ENCODE measurements around the gene ZNF831.
A peak's percentile ranks its signal among the peaks of the same experiment; 100 is the strongest.

The ZNF831 gene

DNA sequence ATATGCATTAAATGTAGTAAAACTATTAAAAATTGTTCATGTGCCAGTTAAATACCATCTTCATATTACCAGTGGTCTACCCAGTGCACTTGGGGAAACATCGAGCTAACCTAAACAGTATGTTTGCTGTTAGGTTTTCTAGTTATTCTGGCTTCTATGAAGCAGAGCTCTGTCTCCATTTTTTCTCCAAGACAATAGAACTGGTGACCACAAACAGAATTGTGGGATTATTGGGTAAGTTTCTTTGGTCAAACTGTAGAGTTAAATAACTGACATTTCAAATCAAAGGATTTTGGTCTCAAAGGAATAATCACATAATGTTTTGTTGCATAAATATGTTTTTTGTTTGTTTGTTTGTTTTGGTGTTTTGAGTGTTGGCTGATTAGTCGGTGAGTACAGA, 96.3 kb downstream of the ZNF831 start:
- TF ChIP-seq GABPA (IDR thresholded peaks at IDR 0.05; ENCODE audit: low read depth) (no peak), REST (IDR thresholded peaks at IDR 0.05; ENCODE audit: insufficient replicate concordance, low read depth) (no peak), POLR2AphosphoS5 (IDR thresholded peaks at IDR 0.05; ENCODE audit: low read depth) (no peak; the same call in 1 of the 2 replicates)
- H3K4me3 ChIP-seq (replicated peaks; ENCODE audit: insufficient read depth, low read length) = no peak overlapping the region
- peak overlapping the region; percentile 92 for H3K27ac ChIP-seq (replicated peaks)
- DNase-seq (ENCODE audit: low read depth in 1 of 2, low spot score in 1 of 2) = peak in 1 of 2 experiments; percentile 49
- H3K27me3 ChIP-seq (ENCODE audit: insufficient read depth, poor library complexity, severe bottlenecking) = no peaks in the 10 kb centered on the region

- TF ChIP-seq REST (IDR thresholded peaks at IDR 0.05; ENCODE audit: insufficient replicate concordance, low read depth) = no peak
- no peak for TF ChIP-seq POLR2AphosphoS5 (IDR thresholded peaks at IDR 0.05; ENCODE audit: low read depth)
- TF ChIP-seq SPI1 (IDR thresholded peaks at IDR 0.05; ENCODE audit: borderline replicate concordance, low read depth) = no peak
- no peak for TF ChIP-seq GABPA (IDR thresholded peaks at IDR 0.05; ENCODE audit: low read depth)
- TF ChIP-seq CTCF (IDR thresholded peaks at IDR 0.05; ENCODE audit: insufficient read depth, low read length) = no peak
- Histone ChIP-seq H3K27me3 (ENCODE audit: insufficient read depth, poor library complexity, severe bottlenecking) (no peaks in the 10 kb centered on the region), H3K27ac (replicated peaks) (no peak overlapping the region), H3K4me3 (replicated peaks; ENCODE audit: insufficient read depth, low read length) (no peak overlapping the region)
- no peak for DNase-seq (ENCODE audit: low read depth in 1 of 2, low spot score in 1 of 2)
Observed at GRCh38 chr20:59265298-59265697, 101.7 kb downstream of the ZNF831 start.

- no peak for TF ChIP-seq REST (IDR thresholded peaks at IDR 0.05; ENCODE audit: insufficient replicate concordance, low read depth)
- no peak for TF ChIP-seq CTCF (IDR thresholded peaks at IDR 0.05; ENCODE audit: insufficient read depth, low read length)
- TF ChIP-seq SPI1 (IDR thresholded peaks at IDR 0.05; ENCODE audit: borderline replicate concordance, low read depth) = no peak
- no peak for TF ChIP-seq GABPA (IDR thresholded peaks at IDR 0.05; ENCODE audit: low read depth)
- no peak for TF ChIP-seq POLR2AphosphoS5 (IDR thresholded peaks at IDR 0.05; ENCODE audit: low read depth)
- H3K27me3 ChIP-seq (ENCODE audit: insufficient read depth, poor library complexity, severe bottlenecking) = no peaks in the 10 kb centered on the region
- no peak for DNase-seq (ENCODE audit: low read depth in 1 of 2, low spot score in 1 of 2)
- no peak overlapping the region for H3K27ac ChIP-seq (replicated peaks)
- no peak overlapping the region for H3K4me3 ChIP-seq (replicated peaks; ENCODE audit: insufficient read depth, low read length)
Observed at GRCh38 chr20:59268870-59269269, 105.2 kb downstream of the ZNF831 start.

All from HL-60 (cell line).